ENCODE measurements around the gene PMFBP1. TPM values are rescaled to one million over a fixed set of nuclear protein-coding genes. Genes with fewer than 3 reads are reported as not detected.

Gene PMFBP1
- total RNA-seq, 6 donors from 2014 or later: 0.15 to 7.3 (median 1.1) TPM

DNA sequence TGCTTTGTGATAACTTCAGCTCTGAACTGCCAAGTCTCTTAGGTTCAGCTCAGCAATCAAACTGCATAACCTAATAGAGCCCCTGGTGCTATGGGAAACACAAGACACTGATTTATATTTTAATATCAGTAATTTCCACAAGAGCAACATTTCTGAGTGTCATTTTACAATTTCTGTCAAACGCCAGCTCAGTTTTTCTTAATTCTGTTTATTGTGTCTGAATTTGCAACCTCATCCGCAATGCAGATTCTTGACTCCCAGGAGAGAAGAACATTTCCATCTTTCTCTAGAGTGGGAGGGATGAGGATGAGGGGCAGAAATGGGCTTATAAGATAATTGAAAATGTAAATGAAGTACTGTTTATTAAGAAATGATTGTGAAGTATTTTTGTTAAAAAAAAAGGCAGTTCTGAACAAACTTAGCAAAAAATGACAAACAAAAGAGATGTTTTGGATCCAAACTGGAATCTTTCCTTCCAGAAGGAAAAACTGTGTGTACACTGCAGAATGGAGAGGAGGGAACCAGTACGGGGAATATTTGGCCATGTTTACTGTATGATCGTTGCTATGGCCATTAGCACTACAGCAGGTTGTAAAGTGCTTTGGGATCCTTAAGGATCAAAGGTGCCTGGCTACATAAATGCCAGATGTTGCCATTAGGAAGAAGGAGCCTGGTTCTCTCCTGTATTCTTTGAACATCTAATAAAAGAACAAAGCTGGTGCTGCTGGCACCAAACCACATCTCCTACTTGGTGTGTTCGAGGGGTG, 7.4 kb upstream of the PMFBP1 start:
- no peak overlapping the region for H3K27ac ChIP-seq
- no peak overlapping the region for H3K4me3 ChIP-seq
- H3K36me3 ChIP-seq: no peaks in the 10 kb centered on the region
- H3K9me3 ChIP-seq: no peaks in the 10 kb centered on the region
- no peaks in the 10 kb centered on the region for H3K4me1 ChIP-seq
- no peak for TF ChIP-seq POLR2AphosphoS5 (IDR thresholded peaks at IDR 0.05)
- TF ChIP-seq, protein P1, sequence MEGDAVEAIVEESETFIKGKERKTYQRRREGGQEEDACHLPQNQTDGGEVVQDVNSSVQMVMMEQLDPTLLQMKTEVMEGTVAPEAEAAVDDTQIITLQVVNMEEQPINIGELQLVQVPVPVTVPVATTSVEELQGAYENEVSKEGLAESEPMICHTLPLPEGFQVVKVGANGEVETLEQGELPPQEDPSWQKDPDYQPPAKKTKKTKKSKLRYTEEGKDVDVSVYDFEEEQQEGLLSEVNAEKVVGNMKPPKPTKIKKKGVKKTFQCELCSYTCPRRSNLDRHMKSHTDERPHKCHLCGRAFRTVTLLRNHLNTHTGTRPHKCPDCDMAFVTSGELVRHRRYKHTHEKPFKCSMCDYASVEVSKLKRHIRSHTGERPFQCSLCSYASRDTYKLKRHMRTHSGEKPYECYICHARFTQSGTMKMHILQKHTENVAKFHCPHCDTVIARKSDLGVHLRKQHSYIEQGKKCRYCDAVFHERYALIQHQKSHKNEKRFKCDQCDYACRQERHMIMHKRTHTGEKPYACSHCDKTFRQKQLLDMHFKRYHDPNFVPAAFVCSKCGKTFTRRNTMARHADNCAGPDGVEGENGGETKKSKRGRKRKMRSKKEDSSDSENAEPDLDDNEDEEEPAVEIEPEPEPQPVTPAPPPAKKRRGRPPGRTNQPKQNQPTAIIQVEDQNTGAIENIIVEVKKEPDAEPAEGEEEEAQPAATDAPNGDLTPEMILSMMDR (IDR thresholded peaks at IDR 0.05): no peak
- TF ChIP-seq EP300 (IDR thresholded peaks at IDR 0.05): no peak
- no peak for TF ChIP-seq POLR2A (IDR thresholded peaks at IDR 0.05)
- WGBS, 2 donors: 48 to 54% methylated on average over 5 of the region's 5 CpGs
- DNase-seq: no peak
- H3K27me3 ChIP-seq: no peaks in the 10 kb centered on the region
- no peak for ATAC-seq (ENCODE audit: low FRiP score in 2 of 2)

DNA sequence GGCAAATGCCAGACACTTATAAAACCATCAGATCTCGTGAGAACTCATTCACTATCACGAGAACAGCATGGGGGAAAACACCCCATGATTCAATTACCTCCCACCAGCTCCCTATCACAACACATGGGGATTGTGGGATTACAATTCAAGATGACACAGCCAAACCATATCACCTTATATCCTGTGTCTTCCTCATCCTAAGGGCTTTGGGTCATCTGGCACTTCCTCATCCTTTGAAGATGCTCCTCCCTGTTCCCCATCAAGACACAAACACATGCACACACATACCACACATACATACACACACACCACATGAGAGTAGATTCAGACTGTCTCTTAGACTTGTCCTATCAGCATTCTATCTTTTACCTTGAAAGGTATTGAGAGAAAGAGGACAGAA, 2.8 kb upstream of the PMFBP1 start:
- Histone ChIP-seq H3K36me3 (no peaks in the 10 kb centered on the region), H3K27ac (no peak overlapping the region), H3K27me3 (no peaks in the 10 kb centered on the region), H3K4me3 (no peak overlapping the region), H3K4me1 (no peaks in the 10 kb centered on the region), H3K9me3 (no peaks in the 10 kb centered on the region)
- no peak for DNase-seq
- WGBS, 2 donors: 80 to 89% methylated on average over 2 of the region's 2 CpGs
- no peak for ATAC-seq (ENCODE audit: low FRiP score in 2 of 2)
- TF ChIP-seq, protein P1 (IDR thresholded peaks at IDR 0.05): no peak
- TF ChIP-seq EP300 (IDR thresholded peaks at IDR 0.05) (no peak), POLR2AphosphoS5 (IDR thresholded peaks at IDR 0.05) (no peak), POLR2A (IDR thresholded peaks at IDR 0.05) (no peak)

DNA sequence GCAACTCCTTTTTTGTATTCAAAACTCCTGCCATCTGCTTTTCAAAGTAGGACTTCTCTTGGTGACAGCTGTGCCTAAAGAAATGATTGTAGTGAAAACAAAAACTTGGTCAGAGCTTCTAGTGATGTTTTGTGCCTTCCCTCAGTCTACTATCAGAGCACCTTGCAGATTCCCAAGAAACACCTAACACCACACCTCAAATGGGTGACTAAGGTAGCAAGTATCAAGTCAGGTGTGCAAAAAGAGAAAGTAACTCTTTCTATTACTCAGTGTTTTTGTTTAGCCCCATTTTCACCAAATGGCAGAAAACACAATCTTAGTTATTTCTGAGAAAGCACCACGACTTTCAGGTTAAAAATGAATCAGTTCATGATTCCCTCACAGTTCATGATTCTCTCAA, 2.0 kb upstream of the PMFBP1 start:
- DNase-seq (no peak), ATAC-seq (ENCODE audit: low FRiP score in 2 of 2) (no peak)
- H3K9me3 ChIP-seq: no peaks in the 10 kb centered on the region
- H3K4me3 ChIP-seq: no peak overlapping the region
- H3K27ac ChIP-seq: no peak overlapping the region
- no peaks in the 10 kb centered on the region for H3K36me3 ChIP-seq
- TF ChIP-seq POLR2A (IDR thresholded peaks at IDR 0.05) (no peak), POLR2AphosphoS5 (IDR thresholded peaks at IDR 0.05) (no peak), EP300 (IDR thresholded peaks at IDR 0.05) (no peak)
- H3K27me3 ChIP-seq: no peaks in the 10 kb centered on the region
- 68 to 84% methylated on average over 1 of the region's 1 CpG for WGBS, 2 donors
- no peaks in the 10 kb centered on the region for H3K4me1 ChIP-seq

DNA sequence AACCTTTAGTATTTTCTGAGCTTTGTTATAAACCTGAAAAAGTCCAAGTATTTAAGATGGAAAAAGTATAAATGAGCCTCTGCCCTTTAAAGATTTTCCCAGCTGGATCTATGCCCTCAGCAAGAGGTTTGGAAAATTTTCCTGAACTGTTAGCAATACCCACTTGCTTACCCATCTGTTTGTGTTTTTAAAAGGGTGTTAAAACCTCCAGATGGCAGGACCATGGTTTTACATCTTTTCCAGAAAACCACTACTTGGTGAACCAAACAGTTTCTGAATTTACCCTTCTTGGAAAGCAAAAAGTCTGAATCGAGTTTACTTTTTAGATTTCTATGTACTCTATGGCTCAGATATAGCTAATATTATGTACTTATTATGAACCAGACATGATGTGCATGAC, 719 bp downstream of the PMFBP1 start:
- Histone ChIP-seq H3K4me1 (no peaks in the 10 kb centered on the region), H3K27me3 (no peaks in the 10 kb centered on the region), H3K9me3 (no peaks in the 10 kb centered on the region), H3K27ac (no peak overlapping the region), H3K4me3 (no peak overlapping the region), H3K36me3 (no peaks in the 10 kb centered on the region)
- ATAC-seq (ENCODE audit: low FRiP score in 2 of 2): no peak
- DNase-seq: no peak
- TF ChIP-seq POLR2AphosphoS5 (IDR thresholded peaks at IDR 0.05) (no peak), EP300 (IDR thresholded peaks at IDR 0.05) (no peak), POLR2A (IDR thresholded peaks at IDR 0.05) (no peak)
- TF ChIP-seq, protein P1 (IDR thresholded peaks at IDR 0.05): no peak
- 92 to 95% methylated on average over 1 of the region's 1 CpG for WGBS, 2 donors

DNA sequence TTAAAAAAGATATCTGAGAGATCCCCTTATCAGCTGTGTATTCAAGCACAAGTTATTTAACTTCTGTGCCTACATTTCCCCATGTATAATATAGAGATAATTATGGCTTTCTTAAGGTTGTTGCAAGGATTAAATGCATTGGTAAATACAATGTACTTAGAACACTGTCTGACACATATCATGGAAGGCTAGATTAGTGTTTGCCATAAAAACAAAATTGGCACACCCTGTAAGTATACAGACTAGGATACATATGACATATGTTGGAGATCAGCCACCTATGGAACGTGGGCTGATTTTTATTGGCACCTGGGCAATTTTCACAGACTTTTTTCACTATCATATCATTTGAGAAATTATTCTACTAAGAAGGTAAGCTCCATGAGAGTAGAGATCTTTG, 2.2 kb downstream of the PMFBP1 start:
- Histone ChIP-seq H3K27ac (no peak overlapping the region), H3K9me3 (no peaks in the 10 kb centered on the region), H3K36me3 (no peaks in the 10 kb centered on the region), H3K27me3 (no peaks in the 10 kb centered on the region), H3K4me3 (no peak overlapping the region), H3K4me1 (no peaks in the 10 kb centered on the region)
- no peak for TF ChIP-seq EP300 (IDR thresholded peaks at IDR 0.05)
- TF ChIP-seq, protein P1 (IDR thresholded peaks at IDR 0.05): no peak
- TF ChIP-seq POLR2AphosphoS5 (IDR thresholded peaks at IDR 0.05): no peak
- no peak for TF ChIP-seq POLR2A (IDR thresholded peaks at IDR 0.05)
- WGBS, 2 donors: 67 to 68% methylated on average over 1 of the region's 1 CpG
- no peak for ATAC-seq (ENCODE audit: low FRiP score in 2 of 2)
- no peak for DNase-seq
